H1 (cell line): ENCODE measurements around the gene COBLL1.

ENCODE experiments used
- CTCF ChIP-seq, 3 experiments: IDR thresholded peaks; 1 replicate in 2 of 3; 2 replicates in 1 of 3; pipeline versions ENCODE4 v1.5.1 to v1.6.1; 2011; ENCODE audit warnings: low read length in 3 of 3, mild to moderate bottlenecking in 3 of 3, inconsistent platforms in 2 of 3, low read depth in 1 of 3, moderate library complexity in 1 of 3; ENCODE audit not compliant: insufficient read depth in 1 of 3; ENCODE audit errors: control extremely low read depth in 1 of 3
- POLR2A ChIP-seq, 2 experiments: IDR thresholded peaks; 1 replicate in 1 of 2; 2 replicates in 1 of 2; pipeline ENCODE4 v1.6.1; 2011; ENCODE audit warnings: low read depth in 2 of 2, low read length in 2 of 2, mild to moderate bottlenecking in 2 of 2; ENCODE audit errors: control extremely low read depth in 1 of 2
- SIN3A ChIP-seq, 2 experiments: IDR thresholded peaks in 1 of 2; conservative IDR thresholded peaks in 1 of 2; 2 replicates each; pipeline ENCODE4 v1.6.1; 2011 to 2012; ENCODE audit warnings: low read length in 2 of 2, improper control_type of control experiment in 1 of 2, low read depth in 1 of 2, mild to moderate bottlenecking in 1 of 2
- TF ChIP-seq, protein P1 (sequence below): IDR thresholded peaks from 2 replicates; pipeline ENCODE4 v1.6.1; 2012; ENCODE audit warnings: inconsistent platforms

GRCh38 chr2:164722616-164723338, 118.8 kb downstream of the COBLL1 start:
- TF ChIP-seq, protein P1, sequence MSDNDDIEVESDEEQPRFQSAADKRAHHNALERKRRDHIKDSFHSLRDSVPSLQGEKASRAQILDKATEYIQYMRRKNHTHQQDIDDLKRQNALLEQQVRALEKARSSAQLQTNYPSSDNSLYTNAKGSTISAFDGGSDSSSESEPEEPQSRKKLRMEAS = no peak
- no peak for TF ChIP-seq CTCF (IDR thresholded peaks at IDR 0.05; ENCODE audit: control extremely low read depth in 1 of 3, insufficient read depth in 1 of 3, low read depth in 1 of 3, low read length in 3 of 3)
- TF ChIP-seq SIN3A (conservative IDR thresholded peaks at IDR 0.05 in 1 of 2, IDR thresholded peaks at IDR 0.05 in 1 of 2; ENCODE audit: low read depth in 1 of 2, low read length in 2 of 2) = no peak
- TF ChIP-seq POLR2A (IDR thresholded peaks at IDR 0.05; ENCODE audit: control extremely low read depth in 1 of 2, low read depth in 2 of 2, low read length in 2 of 2) = no peak
